ENCODE measurements around the gene PDE7B. TPM values are rescaled to one million over a fixed set of nuclear protein-coding genes. Genes with fewer than 3 reads are reported as not detected.

The PDE7B gene
- total and polyA plus RNA-seq, 8 donors: 1.3 to 4.7 (median 3.6) TPM

DNA sequence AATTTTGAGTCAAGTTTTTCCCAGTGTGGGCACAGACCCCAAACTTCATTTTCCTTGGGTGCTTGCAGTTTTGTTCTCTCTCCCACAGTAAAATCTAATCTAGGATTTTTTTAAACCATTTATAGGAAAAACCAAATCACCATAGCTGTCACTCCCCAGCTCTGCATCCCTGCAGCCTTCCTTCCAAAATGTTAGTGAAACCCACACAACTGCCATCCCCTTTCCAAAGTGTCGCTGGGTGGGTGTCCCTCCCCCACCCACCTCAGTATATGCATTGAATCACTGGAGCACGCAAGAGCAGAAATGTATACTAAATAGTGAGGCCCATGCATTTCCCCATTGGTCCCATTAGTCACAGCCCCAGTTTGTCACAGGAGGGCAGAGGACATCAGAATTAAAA is 260.3 kb downstream of the PDE7B start:
- H3K27me3 ChIP-seq: no peaks in the 10 kb centered on the region
- H3K9me3 ChIP-seq: no peaks in the 10 kb centered on the region
- H3K36me3 ChIP-seq: no peaks in the 10 kb centered on the region
- DNase-seq (no peak), ATAC-seq (no peak)
- H3K27ac ChIP-seq: no peak overlapping the region
- H3K4me3 ChIP-seq: no peak overlapping the region
- intact Hi-C loops (cut with DNase I): no loop called here
- TF ChIP-seq, protein P1, sequence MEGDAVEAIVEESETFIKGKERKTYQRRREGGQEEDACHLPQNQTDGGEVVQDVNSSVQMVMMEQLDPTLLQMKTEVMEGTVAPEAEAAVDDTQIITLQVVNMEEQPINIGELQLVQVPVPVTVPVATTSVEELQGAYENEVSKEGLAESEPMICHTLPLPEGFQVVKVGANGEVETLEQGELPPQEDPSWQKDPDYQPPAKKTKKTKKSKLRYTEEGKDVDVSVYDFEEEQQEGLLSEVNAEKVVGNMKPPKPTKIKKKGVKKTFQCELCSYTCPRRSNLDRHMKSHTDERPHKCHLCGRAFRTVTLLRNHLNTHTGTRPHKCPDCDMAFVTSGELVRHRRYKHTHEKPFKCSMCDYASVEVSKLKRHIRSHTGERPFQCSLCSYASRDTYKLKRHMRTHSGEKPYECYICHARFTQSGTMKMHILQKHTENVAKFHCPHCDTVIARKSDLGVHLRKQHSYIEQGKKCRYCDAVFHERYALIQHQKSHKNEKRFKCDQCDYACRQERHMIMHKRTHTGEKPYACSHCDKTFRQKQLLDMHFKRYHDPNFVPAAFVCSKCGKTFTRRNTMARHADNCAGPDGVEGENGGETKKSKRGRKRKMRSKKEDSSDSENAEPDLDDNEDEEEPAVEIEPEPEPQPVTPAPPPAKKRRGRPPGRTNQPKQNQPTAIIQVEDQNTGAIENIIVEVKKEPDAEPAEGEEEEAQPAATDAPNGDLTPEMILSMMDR (IDR thresholded peaks at IDR 0.05): no peak
- peaks cover 0 to 9% of the 10 kb centered on the region in 2 donors for H3K4me1 ChIP-seq

DNA sequence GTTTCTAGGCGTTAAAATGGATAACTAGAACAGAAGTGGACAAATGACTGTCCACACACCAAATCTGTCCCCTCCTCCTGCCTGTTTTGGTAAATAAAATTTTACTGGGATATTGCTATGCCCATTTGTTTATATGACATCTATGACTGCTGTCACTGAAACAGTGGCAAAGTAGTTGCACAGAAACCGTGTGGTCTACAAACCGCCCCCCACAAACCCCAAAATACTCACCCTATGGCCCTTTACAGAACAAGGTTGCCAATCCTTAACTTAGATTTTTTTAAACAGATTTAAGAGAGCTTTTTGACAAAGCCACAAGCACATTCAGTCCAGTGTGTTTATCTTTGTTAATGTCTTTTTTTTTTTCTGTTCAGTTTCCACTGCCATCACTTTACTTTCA is 260.8 kb downstream of the PDE7B start:
- intact Hi-C loops (cut with DNase I): no loop called here
- no peak overlapping the region for H3K27ac ChIP-seq
- H3K36me3 ChIP-seq: no peaks in the 10 kb centered on the region
- ATAC-seq (no peak), DNase-seq (no peak)
- no peaks in the 10 kb centered on the region for H3K27me3 ChIP-seq
- no peak overlapping the region for H3K4me3 ChIP-seq
- H3K4me1 ChIP-seq: peaks cover 0 to 9% of the 10 kb centered on the region in 2 donors
- TF ChIP-seq, protein P1 (IDR thresholded peaks at IDR 0.05): no peak
- no peaks in the 10 kb centered on the region for H3K9me3 ChIP-seq

DNA sequence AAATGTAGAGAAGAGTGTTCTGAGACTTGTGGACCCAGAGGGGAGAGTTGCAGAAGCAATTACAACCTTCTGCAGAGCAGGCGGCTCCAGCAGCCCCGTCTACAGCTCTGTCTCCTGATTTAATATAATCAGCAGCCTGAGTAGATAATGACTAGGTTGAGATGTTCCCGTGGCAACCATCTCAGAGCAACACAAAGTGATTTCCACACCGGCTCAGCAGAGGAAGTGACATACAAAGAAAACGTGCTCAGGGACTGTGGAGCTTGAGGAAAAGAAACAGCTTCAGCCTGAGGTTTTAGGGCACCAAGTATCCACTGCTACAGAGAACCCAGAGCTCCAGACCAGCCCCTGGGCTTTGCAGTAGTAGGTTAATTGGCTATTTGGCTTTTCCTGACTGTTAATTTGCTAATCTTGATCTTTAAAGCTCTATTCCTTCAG is 262.3 kb downstream of the PDE7B start:
- no peaks in the 10 kb centered on the region for H3K9me3 ChIP-seq
- TF ChIP-seq, protein P1 (IDR thresholded peaks at IDR 0.05): no peak
- ATAC-seq (peak; percentile 75), DNase-seq (peak in 3 of 4 donors; percentile 24 to 82 (median 38))
- no peaks in the 10 kb centered on the region for H3K27me3 ChIP-seq
- intact Hi-C loops (cut with DNase I): no loop called here
- peaks cover 0 to 9% of the 10 kb centered on the region in 2 donors for H3K4me1 ChIP-seq
- H3K4me3 ChIP-seq: no peak overlapping the region
- no peak overlapping the region for H3K27ac ChIP-seq
- H3K36me3 ChIP-seq: no peaks in the 10 kb centered on the region

DNA sequence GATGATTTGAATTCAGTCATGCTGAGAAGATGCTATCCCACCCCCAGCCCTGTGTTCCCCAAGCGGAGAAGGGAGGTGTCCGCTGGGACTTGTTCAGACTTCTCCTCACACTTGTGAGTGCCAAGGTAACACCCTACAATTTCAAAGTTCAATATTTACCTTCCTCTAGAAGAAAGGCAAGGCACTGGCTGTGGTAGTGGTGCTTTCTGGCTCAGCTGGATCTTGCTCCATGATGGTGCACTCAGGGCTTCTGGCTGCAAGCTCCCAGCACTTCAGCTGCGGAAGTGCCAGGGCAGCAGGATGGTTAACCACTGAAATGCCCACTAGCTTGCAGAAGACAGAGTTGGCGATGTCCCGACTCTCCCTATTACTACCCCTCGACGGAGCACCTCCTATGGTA is 263.2 kb downstream of the PDE7B start:
- H3K36me3 ChIP-seq: no peaks in the 10 kb centered on the region
- TF ChIP-seq, protein P1 (IDR thresholded peaks at IDR 0.05): no peak
- intact Hi-C loops (cut with DNase I): no loop called here
- DNase-seq: peak in 2 of 4 donors; percentile 19 to 67
- H3K27me3 ChIP-seq: no peaks in the 10 kb centered on the region
- H3K4me1 ChIP-seq: peaks cover 0 to 9% of the 10 kb centered on the region in 2 donors
- H3K9me3 ChIP-seq: no peaks in the 10 kb centered on the region
- no peak overlapping the region for H3K27ac ChIP-seq
- peak; percentile 92 for ATAC-seq
- no peak overlapping the region for H3K4me3 ChIP-seq

DNA sequence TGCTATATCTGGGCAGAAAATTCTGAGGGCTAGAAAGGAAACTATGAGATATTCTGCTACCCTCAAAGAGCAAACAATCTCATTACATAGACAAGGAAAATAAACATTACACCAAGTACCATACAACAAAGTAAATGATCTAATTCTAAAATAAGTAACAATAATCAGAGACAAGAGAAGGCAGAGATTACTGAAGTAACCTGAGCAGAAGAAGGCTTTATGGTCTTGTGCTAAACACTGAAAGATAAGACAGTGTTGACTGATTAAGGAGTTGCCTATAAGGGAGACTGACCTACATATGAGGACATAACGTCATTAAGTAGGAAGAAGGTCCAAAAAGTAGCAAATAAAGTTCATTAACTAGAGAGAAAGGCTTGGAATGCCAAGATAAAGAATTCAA is 264.4 kb downstream of the PDE7B start:
- Histone ChIP-seq H3K27me3 (no peaks in the 10 kb centered on the region), H3K27ac (no peak overlapping the region), H3K4me1 (peaks cover 0 to 9% of the 10 kb centered on the region in 2 donors), H3K9me3 (no peaks in the 10 kb centered on the region), H3K4me3 (no peak overlapping the region), H3K36me3 (no peaks in the 10 kb centered on the region)
- ATAC-seq (no peak), DNase-seq (no peak)
- intact Hi-C loops (cut with DNase I): no loop called here
- TF ChIP-seq, protein P1 (IDR thresholded peaks at IDR 0.05): no peak
